K562 (cell line): ENCODE results near the gene TXN2. TPM values are rescaled to one million over a fixed set of nuclear protein-coding genes. Genes with fewer than 3 reads are reported as not detected.

Experiments
- BHLHE40 ChIP-seq: IDR thresholded peaks from 2 replicates; pipeline ENCODE4 v1.6.1; 2011; ENCODE audit warnings: low read length, improper control_type of control experiment
- KDM1A ChIP-seq, 2 experiments: fragments of 450-650 bp; IDR thresholded peaks; 2 replicates each; pipeline ENCODE4 v1.6.1; 2016; ENCODE audit warnings: mild to moderate bottlenecking in 2 of 2
- NUFIP1 ChIP-seq: fragments of 450-650 bp; IDR thresholded peaks from 2 replicates; pipeline ENCODE4 v1.6.1; 2018; ENCODE audit not compliant: partially characterized antibody
- polyA plus RNA-seq, 8 experiments: library from polyadenylated mRNA; depleted of rRNA in 4 of 8; stranded (reverse) in 5 of 8; unstranded in 3 of 8; fragments of >200 nt; fragmentation: Nextera tagmentation in 2 of 8; fragmentation: Illumina TruSeq in 1 of 8; extraction: Ambion mirVana in 2 of 8; extraction: Trizol in 1 of 8; gene quantifications; 2 replicates each; pipeline versions ENCODE4 v1.2.1 to v1.2.3, GENCODE V29; 2011 to 2014; ENCODE audit warnings: inconsistent platforms in 1 of 8, missing spikeins in 1 of 8
- total RNA-seq, 7 experiments: library from RNA; depleted of rRNA in 6 of 7; stranded (reverse); fragments of >200 nt in 6 of 7; fragmentation: Illumina TruSeq in 2 of 7; extraction: Trizol in 2 of 7; gene quantifications; 2 replicates each; pipeline versions ENCODE4 v1.2.1 to v1.2.3, GENCODE V29; 2011 to 2021; ENCODE audit warnings: low replicate concordance in 1 of 7
- TF ChIP-seq, protein P1 (sequence below), 2 experiments: fragments of 450-650 bp in 1 of 2; sonication (generic) in 1 of 2; formaldehyde crosslinking in 1 of 2; IDR thresholded peaks; 2 replicates each; pipeline versions ENCODE4 v1.7.1 to v1.9.0; 2016 to 2022; ENCODE audit warnings: inconsistent platforms in 1 of 2, mild to moderate bottlenecking in 1 of 2, missing genetic modification reagents in 1 of 2
- TF ChIP-seq, protein P2 (sequence below): fragments of 450-650 bp; IDR thresholded peaks from 2 replicates; pipeline ENCODE4 v1.6.1; 2016; ENCODE audit warnings: mild to moderate bottlenecking, moderate library complexity

Gene TXN2
- total and polyA plus RNA-seq, 9 of the 15 experiments (the other 6 are each of a cell fraction or from before 2014, with no cell fraction given) = 48.5 to 399 (median 118) TPM

GRCh38 chr22:36528795-36529751 is 47.6 kb upstream of the TXN2 start, which contains the start of gene EIF3D (continued):
- TF ChIP-seq, protein P1, sequence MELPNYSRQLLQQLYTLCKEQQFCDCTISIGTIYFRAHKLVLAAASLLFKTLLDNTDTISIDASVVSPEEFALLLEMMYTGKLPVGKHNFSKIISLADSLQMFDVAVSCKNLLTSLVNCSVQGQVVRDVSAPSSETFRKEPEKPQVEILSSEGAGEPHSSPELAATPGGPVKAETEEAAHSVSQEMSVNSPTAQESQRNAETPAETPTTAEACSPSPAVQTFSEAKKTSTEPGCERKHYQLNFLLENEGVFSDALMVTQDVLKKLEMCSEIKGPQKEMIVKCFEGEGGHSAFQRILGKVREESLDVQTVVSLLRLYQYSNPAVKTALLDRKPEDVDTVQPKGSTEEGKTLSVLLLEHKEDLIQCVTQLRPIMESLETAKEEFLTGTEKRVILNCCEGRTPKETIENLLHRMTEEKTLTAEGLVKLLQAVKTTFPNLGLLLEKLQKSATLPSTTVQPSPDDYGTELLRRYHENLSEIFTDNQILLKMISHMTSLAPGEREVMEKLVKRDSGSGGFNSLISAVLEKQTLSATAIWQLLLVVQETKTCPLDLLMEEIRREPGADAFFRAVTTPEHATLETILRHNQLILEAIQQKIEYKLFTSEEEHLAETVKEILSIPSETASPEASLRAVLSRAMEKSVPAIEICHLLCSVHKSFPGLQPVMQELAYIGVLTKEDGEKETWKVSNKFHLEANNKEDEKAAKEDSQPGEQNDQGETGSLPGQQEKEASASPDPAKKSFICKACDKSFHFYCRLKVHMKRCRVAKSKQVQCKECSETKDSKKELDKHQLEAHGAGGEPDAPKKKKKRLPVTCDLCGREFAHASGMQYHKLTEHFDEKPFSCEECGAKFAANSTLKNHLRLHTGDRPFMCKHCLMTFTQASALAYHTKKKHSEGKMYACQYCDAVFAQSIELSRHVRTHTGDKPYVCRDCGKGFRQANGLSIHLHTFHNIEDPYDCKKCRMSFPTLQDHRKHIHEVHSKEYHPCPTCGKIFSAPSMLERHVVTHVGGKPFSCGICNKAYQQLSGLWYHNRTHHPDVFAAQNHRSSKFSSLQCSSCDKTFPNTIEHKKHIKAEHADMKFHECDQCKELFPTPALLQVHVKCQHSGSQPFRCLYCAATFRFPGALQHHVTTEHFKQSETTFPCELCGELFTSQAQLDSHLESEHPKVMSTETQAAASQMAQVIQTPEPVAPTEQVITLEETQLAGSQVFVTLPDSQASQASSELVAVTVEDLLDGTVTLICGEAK (IDR thresholded peaks at IDR 0.05) = peak; percentile 92
- TF ChIP-seq, protein P1 (CRISPR knock-in tag; IDR thresholded peaks at IDR 0.05) = no peak
- TF ChIP-seq KDM1A (IDR thresholded peaks at IDR 0.05) = no peak
- TF ChIP-seq, protein P2, sequence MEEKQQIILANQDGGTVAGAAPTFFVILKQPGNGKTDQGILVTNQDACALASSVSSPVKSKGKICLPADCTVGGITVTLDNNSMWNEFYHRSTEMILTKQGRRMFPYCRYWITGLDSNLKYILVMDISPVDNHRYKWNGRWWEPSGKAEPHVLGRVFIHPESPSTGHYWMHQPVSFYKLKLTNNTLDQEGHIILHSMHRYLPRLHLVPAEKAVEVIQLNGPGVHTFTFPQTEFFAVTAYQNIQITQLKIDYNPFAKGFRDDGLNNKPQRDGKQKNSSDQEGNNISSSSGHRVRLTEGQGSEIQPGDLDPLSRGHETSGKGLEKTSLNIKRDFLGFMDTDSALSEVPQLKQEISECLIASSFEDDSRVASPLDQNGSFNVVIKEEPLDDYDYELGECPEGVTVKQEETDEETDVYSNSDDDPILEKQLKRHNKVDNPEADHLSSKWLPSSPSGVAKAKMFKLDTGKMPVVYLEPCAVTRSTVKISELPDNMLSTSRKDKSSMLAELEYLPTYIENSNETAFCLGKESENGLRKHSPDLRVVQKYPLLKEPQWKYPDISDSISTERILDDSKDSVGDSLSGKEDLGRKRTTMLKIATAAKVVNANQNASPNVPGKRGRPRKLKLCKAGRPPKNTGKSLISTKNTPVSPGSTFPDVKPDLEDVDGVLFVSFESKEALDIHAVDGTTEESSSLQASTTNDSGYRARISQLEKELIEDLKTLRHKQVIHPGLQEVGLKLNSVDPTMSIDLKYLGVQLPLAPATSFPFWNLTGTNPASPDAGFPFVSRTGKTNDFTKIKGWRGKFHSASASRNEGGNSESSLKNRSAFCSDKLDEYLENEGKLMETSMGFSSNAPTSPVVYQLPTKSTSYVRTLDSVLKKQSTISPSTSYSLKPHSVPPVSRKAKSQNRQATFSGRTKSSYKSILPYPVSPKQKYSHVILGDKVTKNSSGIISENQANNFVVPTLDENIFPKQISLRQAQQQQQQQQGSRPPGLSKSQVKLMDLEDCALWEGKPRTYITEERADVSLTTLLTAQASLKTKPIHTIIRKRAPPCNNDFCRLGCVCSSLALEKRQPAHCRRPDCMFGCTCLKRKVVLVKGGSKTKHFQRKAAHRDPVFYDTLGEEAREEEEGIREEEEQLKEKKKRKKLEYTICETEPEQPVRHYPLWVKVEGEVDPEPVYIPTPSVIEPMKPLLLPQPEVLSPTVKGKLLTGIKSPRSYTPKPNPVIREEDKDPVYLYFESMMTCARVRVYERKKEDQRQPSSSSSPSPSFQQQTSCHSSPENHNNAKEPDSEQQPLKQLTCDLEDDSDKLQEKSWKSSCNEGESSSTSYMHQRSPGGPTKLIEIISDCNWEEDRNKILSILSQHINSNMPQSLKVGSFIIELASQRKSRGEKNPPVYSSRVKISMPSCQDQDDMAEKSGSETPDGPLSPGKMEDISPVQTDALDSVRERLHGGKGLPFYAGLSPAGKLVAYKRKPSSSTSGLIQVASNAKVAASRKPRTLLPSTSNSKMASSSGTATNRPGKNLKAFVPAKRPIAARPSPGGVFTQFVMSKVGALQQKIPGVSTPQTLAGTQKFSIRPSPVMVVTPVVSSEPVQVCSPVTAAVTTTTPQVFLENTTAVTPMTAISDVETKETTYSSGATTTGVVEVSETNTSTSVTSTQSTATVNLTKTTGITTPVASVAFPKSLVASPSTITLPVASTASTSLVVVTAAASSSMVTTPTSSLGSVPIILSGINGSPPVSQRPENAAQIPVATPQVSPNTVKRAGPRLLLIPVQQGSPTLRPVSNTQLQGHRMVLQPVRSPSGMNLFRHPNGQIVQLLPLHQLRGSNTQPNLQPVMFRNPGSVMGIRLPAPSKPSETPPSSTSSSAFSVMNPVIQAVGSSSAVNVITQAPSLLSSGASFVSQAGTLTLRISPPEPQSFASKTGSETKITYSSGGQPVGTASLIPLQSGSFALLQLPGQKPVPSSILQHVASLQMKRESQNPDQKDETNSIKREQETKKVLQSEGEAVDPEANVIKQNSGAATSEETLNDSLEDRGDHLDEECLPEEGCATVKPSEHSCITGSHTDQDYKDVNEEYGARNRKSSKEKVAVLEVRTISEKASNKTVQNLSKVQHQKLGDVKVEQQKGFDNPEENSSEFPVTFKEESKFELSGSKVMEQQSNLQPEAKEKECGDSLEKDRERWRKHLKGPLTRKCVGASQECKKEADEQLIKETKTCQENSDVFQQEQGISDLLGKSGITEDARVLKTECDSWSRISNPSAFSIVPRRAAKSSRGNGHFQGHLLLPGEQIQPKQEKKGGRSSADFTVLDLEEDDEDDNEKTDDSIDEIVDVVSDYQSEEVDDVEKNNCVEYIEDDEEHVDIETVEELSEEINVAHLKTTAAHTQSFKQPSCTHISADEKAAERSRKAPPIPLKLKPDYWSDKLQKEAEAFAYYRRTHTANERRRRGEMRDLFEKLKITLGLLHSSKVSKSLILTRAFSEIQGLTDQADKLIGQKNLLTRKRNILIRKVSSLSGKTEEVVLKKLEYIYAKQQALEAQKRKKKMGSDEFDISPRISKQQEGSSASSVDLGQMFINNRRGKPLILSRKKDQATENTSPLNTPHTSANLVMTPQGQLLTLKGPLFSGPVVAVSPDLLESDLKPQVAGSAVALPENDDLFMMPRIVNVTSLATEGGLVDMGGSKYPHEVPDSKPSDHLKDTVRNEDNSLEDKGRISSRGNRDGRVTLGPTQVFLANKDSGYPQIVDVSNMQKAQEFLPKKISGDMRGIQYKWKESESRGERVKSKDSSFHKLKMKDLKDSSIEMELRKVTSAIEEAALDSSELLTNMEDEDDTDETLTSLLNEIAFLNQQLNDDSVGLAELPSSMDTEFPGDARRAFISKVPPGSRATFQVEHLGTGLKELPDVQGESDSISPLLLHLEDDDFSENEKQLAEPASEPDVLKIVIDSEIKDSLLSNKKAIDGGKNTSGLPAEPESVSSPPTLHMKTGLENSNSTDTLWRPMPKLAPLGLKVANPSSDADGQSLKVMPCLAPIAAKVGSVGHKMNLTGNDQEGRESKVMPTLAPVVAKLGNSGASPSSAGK = peak; percentile 22; the same call in 1 of the 2 replicates
- no peak for TF ChIP-seq NUFIP1
- TF ChIP-seq BHLHE40 = peak; percentile 26; the same call in 1 of the 2 replicates
